ENCODE data around the gene BLOC1S4. TPM values are rescaled to one million over a fixed set of nuclear protein-coding genes. Genes with fewer than 3 reads are reported as not detected.

The BLOC1S4 gene
- total RNA-seq, 6 experiments from 2014 or later, result 12.7 to 19.0 (median 14.2) TPM

DNA sequence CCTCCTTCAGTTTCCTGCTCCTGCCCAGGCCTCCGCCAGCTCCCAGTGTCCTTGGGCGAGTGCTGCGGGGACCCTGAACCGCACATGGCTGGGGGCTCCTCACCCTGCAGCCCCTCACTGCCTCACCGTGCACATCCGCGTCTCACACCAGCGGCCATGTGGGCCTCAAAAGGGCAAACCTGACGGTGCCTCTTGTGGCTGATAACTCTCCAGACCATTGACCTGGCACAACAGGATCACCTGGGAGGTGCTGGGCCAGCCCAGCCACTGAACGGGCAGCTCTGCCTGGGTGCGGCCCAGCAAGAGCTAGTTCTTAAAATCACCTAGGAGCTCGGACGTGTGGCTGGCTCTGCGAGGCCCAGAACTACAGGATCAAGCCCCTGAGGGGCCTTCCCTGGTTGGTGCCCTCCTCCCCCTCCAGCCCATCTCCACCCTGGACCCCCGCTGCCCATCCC lies 26.4 kb upstream of the BLOC1S4 start:
- Mint-ChIP-seq H3K4me1 (ENCODE audit: low read depth) (peaks cover 35% of the 10 kb centered on the region), H3K27ac (peak overlapping the region; percentile 64; the same call in 1 of the 2 replicates), H3K27me3 (ENCODE audit: insufficient read depth) (peaks cover 6% of the 10 kb centered on the region; the same call in 1 of the 2 replicates), H3K4me3 (no peak overlapping the region), H3K36me3 (ENCODE audit: low read depth) (no peaks in the 10 kb centered on the region), H3K9me3 (no peaks in the 10 kb centered on the region)
- no peak for TF ChIP-seq CTCF (IDR thresholded peaks at IDR 0.05)
- DNase-seq, result no peak

GRCh38 chr4:6692379-6692778 lies 23.6 kb upstream of the BLOC1S4 start:
- H3K36me3 Mint-ChIP-seq (ENCODE audit: low read depth), result no peaks in the 10 kb centered on the region
- peaks cover 52% of the 10 kb centered on the region for H3K4me1 Mint-ChIP-seq (ENCODE audit: low read depth)
- DNase-seq, result no peak
- no peak for TF ChIP-seq CTCF (IDR thresholded peaks at IDR 0.05)
- H3K4me3 Mint-ChIP-seq, result no peak overlapping the region
- no peaks in the 10 kb centered on the region for H3K9me3 Mint-ChIP-seq
- no peaks in the 10 kb centered on the region for H3K27me3 Mint-ChIP-seq (ENCODE audit: insufficient read depth)
- peak overlapping the region; percentile 34; the same call in 1 of the 2 replicates for H3K27ac Mint-ChIP-seq

GRCh38 chr4:6692806-6693205 lies 23.2 kb upstream of the BLOC1S4 start:
- Mint-ChIP-seq H3K9me3 (no peaks in the 10 kb centered on the region), H3K36me3 (ENCODE audit: low read depth) (no peaks in the 10 kb centered on the region), H3K4me1 (ENCODE audit: low read depth) (peaks cover 52% of the 10 kb centered on the region), H3K27me3 (ENCODE audit: insufficient read depth) (no peaks in the 10 kb centered on the region), H3K4me3 (no peak overlapping the region), H3K27ac (peak overlapping the region; percentile 34; the same call in 1 of the 2 replicates)
- TF ChIP-seq CTCF (IDR thresholded peaks at IDR 0.05), result no peak
- DNase-seq, result peak; percentile 21

GRCh38 chr4:6693231-6694176 lies 22.5 kb upstream of the BLOC1S4 start, which contains the start of gene S100P:
Gene S100P (plus strand): TSS chr4:6693878. CDS start chr4:6693933, 55 bp downstream.
- H3K4me3 Mint-ChIP-seq, result no peak within 1 kb of the TSS
- H3K27me3 Mint-ChIP-seq (ENCODE audit: insufficient read depth), result no peaks in the 10 kb centered on the region

More at GRCh38 chr4:6693231-6694176, 22.5 kb upstream of the BLOC1S4 start, which contains the start of gene S100P:
- no peak for DNase-seq
- TF ChIP-seq CTCF (IDR thresholded peaks at IDR 0.05), result no peak
- no peaks in the 10 kb centered on the region for H3K9me3 Mint-ChIP-seq
- peak within 1 kb of the TSS; percentile 34; the same call in 1 of the 2 replicates for H3K27ac Mint-ChIP-seq
- H3K36me3 Mint-ChIP-seq (ENCODE audit: low read depth), result no peaks in the 10 kb centered on the region
- H3K4me1 Mint-ChIP-seq (ENCODE audit: low read depth), result peaks cover 45% of the 10 kb centered on the region

Measured in HFFc6 (cell line).